GM10266 (cell line): Measurements from ENCODE around the gene DCAF17.
"Not testable (repeated sequence)": the region's sequence is repeated elsewhere in the genome, so short reads cannot be mapped to it uniquely, and the experiment has no call there.

Experiments
- DNase-seq: peaks from one replicate; pipeline ENCODE4 v3.0.0; 2012; ENCODE audit errors: extremely low spot score
- CTCF ChIP-seq: IDR thresholded peaks from 2 replicates; pipeline ENCODE4 v1.5.1; 2012; ENCODE audit warnings: mild to moderate bottlenecking, low read depth; ENCODE audit not compliant: control insufficient read depth, insufficient read depth; ENCODE audit errors: missing control alignments

DCAF17 gene

GRCh38 chr2:171410624-171411023, 23.4 kb upstream of the DCAF17 start:
- DNase-seq: no peak
- TF ChIP-seq CTCF: no peak

- no peak for TF ChIP-seq CTCF
- DNase-seq: no peak
These were observed 22.8 kb upstream of the DCAF17 start for GRCh38 chr2:171411214-171411613.

GRCh38 chr2:171411791-171412483, 22.1 kb upstream of the DCAF17 start:
- DNase-seq: no peak
- no peak for TF ChIP-seq CTCF

- no peak for DNase-seq
These were observed 21.4 kb upstream of the DCAF17 start for GRCh38 chr2:171412571-171413175.

GRCh38 chr2:171414645-171415044, 19.4 kb upstream of the DCAF17 start:
- DNase-seq: not testable (repeated sequence)

More at GRCh38 chr2:171412571-171413175, 21.4 kb upstream of the DCAF17 start:
- no peak for TF ChIP-seq CTCF

GRCh38 chr2:171416009-171416926, 17.8 kb upstream of the DCAF17 start:
- peak; percentile 73 for TF ChIP-seq CTCF
- peak; percentile 52 for DNase-seq

- no peak for DNase-seq
- TF ChIP-seq CTCF: no peak
These were observed 14.7 kb upstream of the DCAF17 start for GRCh38 chr2:171419333-171419732.
